NCI-H82 (cell line): Measurements from ENCODE around the gene ASAP3.
A peak's percentile ranks its signal among the peaks of the same experiment; 100 is the strongest.
"Not testable (repeated sequence)": the region's sequence is repeated elsewhere in the genome, so short reads cannot be mapped to it uniquely, and the experiment has no call there.

Experiments
- DNase-seq: peaks from one replicate; lab custom pipeline; 2025; lab: John Stamatoyannopoulos, UW

The ASAP3 gene

GRCh38 chr1:23514111-23514679, 30.2 kb upstream of the ASAP3 start:
- DNase-seq: no peak

GRCh38 chr1:23509896-23510295, 25.9 kb upstream of the ASAP3 start:
- DNase-seq: no peak

DNA sequence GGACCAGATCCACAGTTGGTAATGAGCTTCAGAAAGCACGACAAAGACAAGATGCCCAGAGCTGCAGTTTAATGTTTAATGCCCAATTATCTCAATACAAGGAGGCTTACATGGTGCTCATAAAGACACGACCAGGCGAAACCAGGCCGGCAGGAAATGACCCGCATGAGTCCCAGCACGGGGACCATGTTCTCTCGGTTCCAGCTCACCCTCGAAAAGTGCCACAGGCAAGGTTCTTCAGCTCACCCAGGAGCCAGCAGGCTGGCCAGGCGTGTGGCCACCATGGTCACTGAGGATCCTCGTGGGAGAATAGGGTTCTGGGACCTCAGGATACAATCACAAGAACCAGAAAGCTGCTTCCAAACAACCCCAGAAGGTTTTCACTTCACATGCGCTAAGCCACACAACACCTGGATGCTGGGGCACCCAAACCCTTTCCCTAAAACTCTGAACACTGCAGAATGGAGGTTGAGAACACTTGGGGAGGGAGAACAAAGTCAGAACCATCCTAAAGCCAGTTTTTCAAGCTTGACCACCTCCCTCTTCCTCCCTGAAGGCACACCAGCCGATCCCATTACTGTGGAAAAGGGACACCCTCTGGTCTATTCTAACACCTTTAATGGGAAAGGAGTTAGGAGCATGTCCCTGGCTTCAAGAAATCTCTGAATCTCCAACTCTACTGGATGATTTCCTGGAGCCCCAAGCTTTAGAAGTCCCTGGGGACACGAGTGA, 22.6 kb upstream of the ASAP3 start:
- no peak for DNase-seq

- DNase-seq: no peak
Measured at GRCh38 chr1:23505851-23506250, 21.9 kb upstream of the ASAP3 start.

GRCh38 chr1:23504156-23504555, 20.2 kb upstream of the ASAP3 start:
- not testable (repeated sequence) for DNase-seq

- DNase-seq: no peak
Measured at GRCh38 chr1:23502951-23503350, 19.0 kb upstream of the ASAP3 start.

GRCh38 chr1:23500466-23500865, 16.5 kb upstream of the ASAP3 start:
- no peak for DNase-seq

- DNase-seq: no peak
Measured at GRCh38 chr1:23497777-23498439, 13.9 kb upstream of the ASAP3 start.

DNA sequence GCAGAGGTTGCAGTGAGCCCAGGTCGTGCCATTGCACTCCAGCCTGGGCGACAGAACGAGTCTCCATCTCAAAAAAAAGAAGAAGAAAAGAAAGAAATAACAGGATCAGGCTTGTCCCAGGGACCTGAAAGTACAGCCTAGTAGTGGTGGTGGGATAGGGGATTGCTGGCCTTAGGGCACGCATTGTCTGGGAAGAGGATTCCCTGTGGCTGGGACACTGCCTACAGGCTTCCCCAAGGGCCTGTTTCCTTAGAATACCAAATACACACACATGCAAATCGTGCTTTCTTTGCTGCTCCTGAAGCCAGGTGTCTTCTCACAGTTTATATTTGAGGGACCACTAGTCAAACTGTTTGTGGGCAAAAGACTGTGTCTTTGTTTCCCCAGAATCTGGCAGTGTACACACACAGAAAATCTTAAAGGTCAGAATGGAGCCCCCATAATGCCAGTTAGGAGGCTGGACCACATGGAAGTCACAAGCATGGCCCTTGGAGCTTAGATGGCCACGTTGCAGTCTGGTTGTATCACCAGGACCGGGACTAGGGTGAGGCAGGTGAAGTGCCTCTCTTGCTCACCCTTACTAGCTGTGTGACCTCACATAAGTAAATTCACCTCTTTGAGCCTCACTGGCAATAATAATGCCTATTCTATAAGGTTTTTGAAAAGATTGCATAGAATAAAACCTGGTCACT, 12.7 kb upstream of the ASAP3 start:
- DNase-seq: no peak

DNA sequence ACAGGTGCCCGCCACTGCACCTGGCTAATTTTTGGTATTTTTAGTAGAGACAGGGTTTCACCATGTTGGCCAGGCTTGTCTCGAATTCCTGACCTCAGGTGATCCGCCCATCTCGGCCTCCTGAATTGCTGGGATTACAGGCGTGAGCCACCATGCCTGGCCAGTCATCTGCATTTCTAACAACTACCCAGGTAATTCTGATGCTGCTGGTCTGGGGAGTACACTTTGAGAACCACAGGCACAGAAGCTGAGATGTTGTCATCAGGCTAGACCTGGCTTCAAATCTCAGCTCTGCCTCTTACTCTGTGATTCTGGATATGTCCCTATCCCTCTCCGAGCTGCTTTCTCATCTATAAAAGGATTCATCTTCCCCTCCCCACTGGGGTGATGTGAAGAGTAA, 10.9 kb upstream of the ASAP3 start:
- peak; percentile 87 for DNase-seq

- not testable (repeated sequence) for DNase-seq
Measured at GRCh38 chr1:23492776-23493175, 8.8 kb upstream of the ASAP3 start.

- peak; percentile 22 for DNase-seq
Measured at GRCh38 chr1:23492132-23492720, 8.2 kb upstream of the ASAP3 start.

DNA sequence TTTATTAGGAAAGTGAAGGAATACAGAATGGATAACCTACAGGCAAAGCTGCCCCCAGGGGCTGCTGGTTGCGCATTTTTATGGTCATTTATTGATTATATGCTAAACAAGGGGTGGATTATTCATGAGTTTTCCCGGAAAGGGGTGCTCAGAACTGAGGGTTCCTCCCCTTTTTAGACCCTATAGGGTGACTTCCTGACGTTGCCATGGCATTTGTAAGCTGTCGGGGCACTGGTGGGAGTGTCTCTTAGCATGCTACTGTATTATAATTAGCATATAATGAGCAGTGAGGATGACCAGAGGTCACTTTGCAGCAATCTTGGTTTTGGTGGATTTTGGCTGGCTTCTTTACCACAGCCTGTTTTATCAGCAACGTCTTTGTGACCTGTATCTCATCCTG, 5.9 kb upstream of the ASAP3 start:
- DNase-seq: no peak

- DNase-seq: no peak
Measured at GRCh38 chr1:23485002-23485332, 988 bp upstream of the ASAP3 start.

- peak; percentile 98 for DNase-seq
Measured at GRCh38 chr1:23484253-23485001, 448 bp upstream of the ASAP3 start.

GRCh38 chr1:23481904-23482303, 2.1 kb downstream of the ASAP3 start:
- DNase-seq: peak; percentile 30

- DNase-seq: no peak
Measured at GRCh38 chr1:23481026-23481597, 2.9 kb downstream of the ASAP3 start.

GRCh38 chr1:23480187-23481025, 3.6 kb downstream of the ASAP3 start:
- DNase-seq: no peak

- no peak for DNase-seq
Measured at GRCh38 chr1:23479666-23479941, 4.4 kb downstream of the ASAP3 start.

- no peak for DNase-seq
Measured at GRCh38 chr1:23478896-23479665, 4.9 kb downstream of the ASAP3 start.
